GM12865 (cell line): ENCODE data around the gene IFNGR1.

ENCODE experiments used
- DNase-seq: peaks from one replicate; pipeline ENCODE4 v3.0.0; 2010; ENCODE audit warnings: low read depth
- H3K4me3 ChIP-seq: 2 replicates; pipeline ENCODE4 v1.5.1; 2011; ENCODE audit warnings: mild to moderate bottlenecking, low read depth, low read length, control low read depth
- CTCF ChIP-seq: IDR thresholded peaks from 2 replicates; pipeline ENCODE4 v1.5.1; 2011; ENCODE audit warnings: low read length, control low read depth, low read depth, inconsistent platforms; ENCODE audit not compliant: insufficient read depth; ENCODE audit errors: missing control alignments

The IFNGR1 gene

GRCh38 chr6:137181891-137182653 is 37.1 kb downstream of the IFNGR1 start:
- no peak for TF ChIP-seq CTCF
- DNase-seq: no peak

GRCh38 chr6:137177611-137178010 is 41.6 kb downstream of the IFNGR1 start:
- no peak for DNase-seq
- H3K4me3 ChIP-seq: no peak overlapping the region
- TF ChIP-seq CTCF: no peak

More at GRCh38 chr6:137181891-137182653, 37.1 kb downstream of the IFNGR1 start:
- no peak overlapping the region for H3K4me3 ChIP-seq

- no peak overlapping the region for H3K4me3 ChIP-seq
- no peak for TF ChIP-seq CTCF
- no peak for DNase-seq
Measured at GRCh38 chr6:137176729-137177128, 42.5 kb downstream of the IFNGR1 start.

- no peak for TF ChIP-seq CTCF
- H3K4me3 ChIP-seq: no peak overlapping the region
- DNase-seq: no peak
Measured at GRCh38 chr6:137175868-137176245, 43.3 kb downstream of the IFNGR1 start.

GRCh38 chr6:137175157-137175867 is 43.9 kb downstream of the IFNGR1 start:
- no peak for DNase-seq
- no peak for TF ChIP-seq CTCF
- no peak overlapping the region for H3K4me3 ChIP-seq

GRCh38 chr6:137173501-137173900 is 45.7 kb downstream of the IFNGR1 start, which contains the start of gene IL22RA2:
TSS of gene IL22RA2 (minus strand) at chr6:137173644. CDS start at chr6:137161749, 11,895 bp downstream.
- H3K4me3 ChIP-seq: no peak within 1 kb of the TSS
- no peak for TF ChIP-seq CTCF
- no peak for DNase-seq
